ENCODE measurements around the gene GJC2. TPM values are rescaled to one million over a fixed set of nuclear protein-coding genes. Genes with fewer than 3 reads are reported as not detected.

Gene GJC2
- total and polyA plus RNA-seq, 2 donors = 1.2 to 1.5 TPM

GRCh38 chr1:228205526-228206436 lies 56.1 kb downstream of the GJC2 start:
- WGBS = 68% methylated on average over 15 of the region's 15 CpGs
- no peaks in the 10 kb centered on the region for H3K9me3 ChIP-seq (ENCODE audit: control insufficient read depth in 2 of 2, insufficient read depth in 1 of 2, low read length in 1 of 2)
- H3K36me3 ChIP-seq (ENCODE audit: control insufficient read depth in 2 of 2, insufficient read depth in 2 of 2, low read length in 1 of 2) = no peaks in the 10 kb centered on the region
- peaks cover 0 to 36% of the 10 kb centered on the region in 2 donors for H3K27me3 ChIP-seq (ENCODE audit: control insufficient read depth in 2 of 2, insufficient read depth in 1 of 2, low read length in 1 of 2)
- H3K4me1 ChIP-seq (ENCODE audit: control insufficient read depth in 2 of 2, insufficient read depth in 2 of 2, low read length in 2 of 2) = no peaks in the 10 kb centered on the region
- H3K27ac ChIP-seq (ENCODE audit: low read depth in 1 of 2, low read length in 1 of 2) = no peak overlapping the region
- no peak overlapping the region for H3K4me3 ChIP-seq (ENCODE audit: low read length in 2 of 2)
- DNase-seq (ENCODE audit: low read depth in 6 of 9, low spot score in 9 of 9) = no peak

- H3K27ac ChIP-seq (ENCODE audit: low read depth in 1 of 2, low read length in 1 of 2) = no peak overlapping the region
- no peak for DNase-seq (ENCODE audit: low read depth in 6 of 9, low spot score in 9 of 9)
- peaks cover 0 to 46% of the 10 kb centered on the region in 2 donors for H3K27me3 ChIP-seq (ENCODE audit: control insufficient read depth in 2 of 2, insufficient read depth in 1 of 2, low read length in 1 of 2)
- H3K36me3 ChIP-seq (ENCODE audit: control insufficient read depth in 2 of 2, insufficient read depth in 2 of 2, low read length in 1 of 2) = no peaks in the 10 kb centered on the region
- no peak overlapping the region for H3K4me3 ChIP-seq (ENCODE audit: low read length in 2 of 2)
- H3K9me3 ChIP-seq (ENCODE audit: control insufficient read depth in 2 of 2, insufficient read depth in 1 of 2, low read length in 1 of 2) = no peaks in the 10 kb centered on the region
- 83% methylated on average over 16 of the region's 16 CpGs for WGBS
- H3K4me1 ChIP-seq (ENCODE audit: control insufficient read depth in 2 of 2, insufficient read depth in 2 of 2, low read length in 2 of 2) = no peaks in the 10 kb centered on the region
Observed at GRCh38 chr1:228206582-228207351, 57.0 kb downstream of the GJC2 start.

GRCh38 chr1:228207381-228207810 lies 57.7 kb downstream of the GJC2 start:
- no peak for DNase-seq (ENCODE audit: low read depth in 6 of 9, low spot score in 9 of 9)
- 87% methylated on average over 8 of the region's 8 CpGs for WGBS
- H3K9me3 ChIP-seq (ENCODE audit: control insufficient read depth in 2 of 2, insufficient read depth in 1 of 2, low read length in 1 of 2) = peaks cover 0 to 1% of the 10 kb centered on the region in 2 donors
- H3K27me3 ChIP-seq (ENCODE audit: control insufficient read depth in 2 of 2, insufficient read depth in 1 of 2, low read length in 1 of 2) = peaks cover 0 to 48% of the 10 kb centered on the region in 2 donors
- peaks cover 0 to under 1% of the 10 kb centered on the region in 2 donors for H3K4me1 ChIP-seq (ENCODE audit: control insufficient read depth in 2 of 2, insufficient read depth in 2 of 2, low read length in 2 of 2)
- no peak overlapping the region for H3K4me3 ChIP-seq (ENCODE audit: low read length in 2 of 2)
- no peak overlapping the region for H3K27ac ChIP-seq (ENCODE audit: low read depth in 1 of 2, low read length in 1 of 2)
- no peaks in the 10 kb centered on the region for H3K36me3 ChIP-seq (ENCODE audit: control insufficient read depth in 2 of 2, insufficient read depth in 2 of 2, low read length in 1 of 2)

- WGBS = 71% methylated on average over 30 of the region's 30 CpGs
- Histone ChIP-seq H3K4me1 (ENCODE audit: control insufficient read depth in 2 of 2, insufficient read depth in 2 of 2, low read length in 2 of 2) (peaks cover 2 to 4% of the 10 kb centered on the region in 2 donors), H3K27ac (ENCODE audit: low read depth in 1 of 2, low read length in 1 of 2) (no peak within 1 kb of the TSS), H3K4me3 (ENCODE audit: low read length in 2 of 2) (no peak within 1 kb of the TSS), H3K27me3 (ENCODE audit: control insufficient read depth in 2 of 2, insufficient read depth in 1 of 2, low read length in 1 of 2) (peaks cover 0 to 52% of the 10 kb centered on the region in 2 donors), H3K36me3 (ENCODE audit: control insufficient read depth in 2 of 2, insufficient read depth in 2 of 2, low read length in 1 of 2) (no peaks in the 10 kb centered on the region), H3K9me3 (ENCODE audit: control insufficient read depth in 2 of 2, insufficient read depth in 1 of 2, low read length in 1 of 2) (peaks cover 0 to 3% of the 10 kb centered on the region in 2 donors)
- DNase-seq (ENCODE audit: low read depth in 6 of 9, low spot score in 9 of 9) = no peak
Observed at GRCh38 chr1:228207851-228208821, 58.4 kb downstream of the GJC2 start, which contains the start of gene OBSCN. Gene OBSCN (plus strand): TSS chr1:228208044. CDS start chr1:228211784, 3,740 bp downstream.

- no peak overlapping the region for H3K27ac ChIP-seq (ENCODE audit: low read depth in 1 of 2, low read length in 1 of 2)
- peaks cover 0 to 52% of the 10 kb centered on the region in 2 donors for H3K27me3 ChIP-seq (ENCODE audit: control insufficient read depth in 2 of 2, insufficient read depth in 1 of 2, low read length in 1 of 2)
- DNase-seq (ENCODE audit: low read depth in 6 of 9, low spot score in 9 of 9) = no peak
- H3K4me1 ChIP-seq (ENCODE audit: control insufficient read depth in 2 of 2, insufficient read depth in 2 of 2, low read length in 2 of 2) = peaks cover 4% of the 10 kb centered on the region in 2 donors
- 86% methylated on average over 19 of the region's 19 CpGs for WGBS
- no peaks in the 10 kb centered on the region for H3K36me3 ChIP-seq (ENCODE audit: control insufficient read depth in 2 of 2, insufficient read depth in 2 of 2, low read length in 1 of 2)
- H3K9me3 ChIP-seq (ENCODE audit: control insufficient read depth in 2 of 2, insufficient read depth in 1 of 2, low read length in 1 of 2) = peaks cover 0 to 3% of the 10 kb centered on the region in 2 donors
- no peak overlapping the region for H3K4me3 ChIP-seq (ENCODE audit: low read length in 2 of 2)
Observed at GRCh38 chr1:228208831-228209551, 59.3 kb downstream of the GJC2 start.

Other genes starting within 250 kb of the GJC2 start
- gene WNT9A, start 202.0 kb upstream of the GJC2 start, total RNA-seq = 0.24 TPM
- gene WNT9A, start 202.0 kb upstream of the GJC2 start, polyA plus RNA-seq = 2.9 TPM
- not detected for gene WNT3A, start 142.9 kb upstream of the GJC2 start, total RNA-seq
- gene WNT3A, start 142.9 kb upstream of the GJC2 start, polyA plus RNA-seq = 0.02 TPM
- gene ARF1, start 67.2 kb upstream of the GJC2 start, total RNA-seq = 133 TPM
- 227 TPM for gene ARF1, start 67.2 kb upstream of the GJC2 start, polyA plus RNA-seq
- gene C1orf35, start 46.6 kb upstream of the GJC2 start, total RNA-seq = 17.5 TPM
- gene C1orf35, start 46.6 kb upstream of the GJC2 start, polyA plus RNA-seq = 26.1 TPM
- gene MRPL55, start 40.6 kb upstream of the GJC2 start, total RNA-seq = 58.5 TPM
- gene MRPL55, start 40.6 kb upstream of the GJC2 start, polyA plus RNA-seq = 96.7 TPM
- gene GUK1, start 9.7 kb upstream of the GJC2 start, total RNA-seq = 313 TPM
- 370 TPM for gene GUK1, start 9.7 kb upstream of the GJC2 start, polyA plus RNA-seq
- 4.2 TPM for gene IBA57, start 15.9 kb downstream of the GJC2 start, total RNA-seq
- 1.7 TPM for gene IBA57, start 15.9 kb downstream of the GJC2 start, polyA plus RNA-seq
- gene OBSCN, start 58.1 kb downstream of the GJC2 start, total RNA-seq = 10.1 TPM
- 75.9 TPM for gene OBSCN, start 58.1 kb downstream of the GJC2 start, polyA plus RNA-seq

All from thymus (tissue), 11 donors.